SK-N-MC (cell line): ENCODE measurements around the gene RCL1.

Source experiments
- EZH2 ChIP-seq: fragments of 200-600 bp; sonication (generic); IDR thresholded peaks from one replicate; pipeline ENCODE4 v1.6.1; 2017; ENCODE audit warnings: antibody characterized with exemption
- POLR2AphosphoS5 ChIP-seq: IDR thresholded peaks from 2 replicates; pipeline ENCODE4 v1.6.1; 2012; ENCODE audit warnings: mild to moderate bottlenecking, low read depth, low read length, borderline replicate concordance

DNA sequence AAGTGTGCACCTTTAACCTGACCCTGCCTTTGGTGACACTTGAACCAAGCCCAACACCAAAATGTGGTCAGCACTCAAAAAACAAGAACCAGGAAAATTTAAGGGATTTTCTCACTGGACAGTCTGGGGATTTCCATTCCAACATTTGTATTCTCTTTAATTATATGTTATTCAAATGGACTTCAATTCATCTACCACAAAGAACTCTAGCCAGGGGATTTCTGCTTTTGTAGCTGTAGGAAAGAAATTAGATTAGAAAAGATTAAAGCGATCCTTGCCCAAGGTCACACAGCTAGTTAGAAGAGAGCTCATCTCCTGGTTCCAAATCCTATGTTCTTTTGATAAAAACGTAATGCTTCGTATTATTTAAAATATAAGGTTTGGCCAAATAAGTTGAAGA is 97.5 kb downstream of the RCL1 start:
- TF ChIP-seq EZH2: no peak
- no peak for TF ChIP-seq POLR2AphosphoS5
